Fibroblast of lung (primary cell): ENCODE measurements around the gene BABAM2.

Experiments used
- EZH2 ChIP-seq: IDR thresholded peaks from 2 replicates; pipeline ENCODE4 v1.5.1; 2012; ENCODE audit warnings: low read length, control low read depth, mild to moderate bottlenecking; ENCODE audit errors: missing control alignments
- TF ChIP-seq, protein P1 (sequence below), 2 donors: IDR thresholded peaks in 1 of 2; conservative IDR thresholded peaks in 1 of 2; 1 replicate in 1 of 2; 2 replicates in 1 of 2; pipeline ENCODE4 v1.5.1; 2011 to 2012; ENCODE audit warnings: low read length in 2 of 2, control low read depth in 1 of 2, inconsistent platforms in 1 of 2, low read depth in 1 of 2, mild to moderate bottlenecking in 1 of 2

GRCh38 chr2:28239207-28239606, 348.7 kb downstream of the BABAM2 start:
- TF ChIP-seq EZH2 = no peak
- TF ChIP-seq, protein P1, sequence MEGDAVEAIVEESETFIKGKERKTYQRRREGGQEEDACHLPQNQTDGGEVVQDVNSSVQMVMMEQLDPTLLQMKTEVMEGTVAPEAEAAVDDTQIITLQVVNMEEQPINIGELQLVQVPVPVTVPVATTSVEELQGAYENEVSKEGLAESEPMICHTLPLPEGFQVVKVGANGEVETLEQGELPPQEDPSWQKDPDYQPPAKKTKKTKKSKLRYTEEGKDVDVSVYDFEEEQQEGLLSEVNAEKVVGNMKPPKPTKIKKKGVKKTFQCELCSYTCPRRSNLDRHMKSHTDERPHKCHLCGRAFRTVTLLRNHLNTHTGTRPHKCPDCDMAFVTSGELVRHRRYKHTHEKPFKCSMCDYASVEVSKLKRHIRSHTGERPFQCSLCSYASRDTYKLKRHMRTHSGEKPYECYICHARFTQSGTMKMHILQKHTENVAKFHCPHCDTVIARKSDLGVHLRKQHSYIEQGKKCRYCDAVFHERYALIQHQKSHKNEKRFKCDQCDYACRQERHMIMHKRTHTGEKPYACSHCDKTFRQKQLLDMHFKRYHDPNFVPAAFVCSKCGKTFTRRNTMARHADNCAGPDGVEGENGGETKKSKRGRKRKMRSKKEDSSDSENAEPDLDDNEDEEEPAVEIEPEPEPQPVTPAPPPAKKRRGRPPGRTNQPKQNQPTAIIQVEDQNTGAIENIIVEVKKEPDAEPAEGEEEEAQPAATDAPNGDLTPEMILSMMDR (conservative IDR thresholded peaks at IDR 0.05 in 1 of 2, IDR thresholded peaks at IDR 0.05 in 1 of 2; ENCODE audit: low read depth in 1 of 2, low read length in 2 of 2) = no peak
